RWPE2 (cell line): ENCODE results near the gene CDH4.

Source experiments
- ATAC-seq: fragments of 200-7000 bp; cut with Tn5 transposase; 3 replicates; pipeline ENCODE4 v1.9.1; 2021; ENCODE audit warnings: low read depth
- DNase-seq: peaks from one replicate; pipeline ENCODE4 v3.0.0-alpha.2; 2020; ENCODE audit warnings: low spot score
- H3K27ac ChIP-seq: fragments of 450-650 bp; 2 replicates; pipeline ENCODE4 v1.5.1; 2017; ENCODE audit warnings: mild to moderate bottlenecking; ENCODE audit not compliant: poor library complexity, severe bottlenecking
- H3K27me3 ChIP-seq: fragments of 250-450 bp; sonication (Bioruptor Pico); 2 replicates; pipeline ENCODE4 v1.5.1; 2021; ENCODE audit warnings: mild to moderate bottlenecking, moderate library complexity; ENCODE audit not compliant: insufficient read depth, poor library complexity, severe bottlenecking
- H3K36me3 ChIP-seq: fragments of 250-450 bp; sonication (Bioruptor Pico); 2 replicates; pipeline ENCODE4 v1.5.1; 2020; ENCODE audit warnings: low read depth, mild to moderate bottlenecking, moderate library complexity
- H3K4me1 ChIP-seq: fragments of 250-450 bp; sonication (Bioruptor Pico); 2 replicates; pipeline ENCODE4 v1.5.1; 2021; ENCODE audit warnings: mild to moderate bottlenecking, moderate library complexity; ENCODE audit not compliant: insufficient read depth, poor library complexity, severe bottlenecking
- H3K4me3 ChIP-seq: fragments of 250-450 bp; sonication (Bioruptor Pico); 2 replicates; pipeline ENCODE4 v1.5.1; 2021; ENCODE audit warnings: mild to moderate bottlenecking, moderate library complexity; ENCODE audit not compliant: severe bottlenecking
- H3K9me3 ChIP-seq: fragments of 250-450 bp; sonication (Bioruptor Pico); 2 replicates; pipeline ENCODE4 v1.5.1; 2021; ENCODE audit warnings: mild to moderate bottlenecking, moderate library complexity; ENCODE audit not compliant: severe bottlenecking
- TF ChIP-seq, protein P1 (sequence below): fragments of 450-650 bp; IDR thresholded peaks from one replicate; pipeline ENCODE4 v1.5.1; 2017; ENCODE audit warnings: mild to moderate bottlenecking, moderate library complexity; ENCODE audit not compliant: poor library complexity, severe bottlenecking

Gene CDH4

DNA sequence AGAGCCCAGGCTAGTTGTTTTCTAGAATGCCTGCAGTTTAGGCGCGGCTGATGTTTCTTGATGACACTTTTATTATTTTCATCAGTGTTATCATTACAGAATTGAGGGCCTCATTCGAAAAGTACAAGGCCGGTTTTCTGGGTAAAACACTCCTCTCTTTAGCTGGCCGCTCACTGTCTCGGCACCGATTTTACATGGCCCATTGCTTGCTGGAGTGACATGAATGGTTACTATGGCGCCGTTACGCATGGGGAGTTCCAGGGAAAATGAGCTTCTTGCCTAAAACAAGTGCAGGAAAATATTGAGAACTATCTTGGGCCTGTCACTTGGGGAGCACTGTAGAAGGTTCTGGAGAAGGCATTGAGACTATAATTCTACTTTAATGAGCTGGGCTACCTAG is 317.8 kb downstream of the CDH4 start:
- H3K27me3 ChIP-seq: no peaks in the 10 kb centered on the region
- no peak overlapping the region for H3K27ac ChIP-seq
- ATAC-seq: no peak
- H3K4me1 ChIP-seq: peaks cover 3% of the 10 kb centered on the region
- TF ChIP-seq, protein P1, sequence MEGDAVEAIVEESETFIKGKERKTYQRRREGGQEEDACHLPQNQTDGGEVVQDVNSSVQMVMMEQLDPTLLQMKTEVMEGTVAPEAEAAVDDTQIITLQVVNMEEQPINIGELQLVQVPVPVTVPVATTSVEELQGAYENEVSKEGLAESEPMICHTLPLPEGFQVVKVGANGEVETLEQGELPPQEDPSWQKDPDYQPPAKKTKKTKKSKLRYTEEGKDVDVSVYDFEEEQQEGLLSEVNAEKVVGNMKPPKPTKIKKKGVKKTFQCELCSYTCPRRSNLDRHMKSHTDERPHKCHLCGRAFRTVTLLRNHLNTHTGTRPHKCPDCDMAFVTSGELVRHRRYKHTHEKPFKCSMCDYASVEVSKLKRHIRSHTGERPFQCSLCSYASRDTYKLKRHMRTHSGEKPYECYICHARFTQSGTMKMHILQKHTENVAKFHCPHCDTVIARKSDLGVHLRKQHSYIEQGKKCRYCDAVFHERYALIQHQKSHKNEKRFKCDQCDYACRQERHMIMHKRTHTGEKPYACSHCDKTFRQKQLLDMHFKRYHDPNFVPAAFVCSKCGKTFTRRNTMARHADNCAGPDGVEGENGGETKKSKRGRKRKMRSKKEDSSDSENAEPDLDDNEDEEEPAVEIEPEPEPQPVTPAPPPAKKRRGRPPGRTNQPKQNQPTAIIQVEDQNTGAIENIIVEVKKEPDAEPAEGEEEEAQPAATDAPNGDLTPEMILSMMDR: no peak
- DNase-seq: no peak
- no peak overlapping the region for H3K4me3 ChIP-seq
- H3K36me3 ChIP-seq: no peaks in the 10 kb centered on the region
- H3K9me3 ChIP-seq: no peaks in the 10 kb centered on the region

- H3K4me3 ChIP-seq: no peak overlapping the region
- no peaks in the 10 kb centered on the region for H3K27me3 ChIP-seq
Observed at GRCh38 chr20:61570646-61571195, 318.7 kb downstream of the CDH4 start.

GRCh38 chr20:61571221-61571620 is 319.2 kb downstream of the CDH4 start:
- DNase-seq (no peak), ATAC-seq (no peak)
- Histone ChIP-seq H3K4me1 (peaks cover 13% of the 10 kb centered on the region), H3K4me3 (no peak overlapping the region), H3K27me3 (no peaks in the 10 kb centered on the region), H3K27ac (no peak overlapping the region), H3K9me3 (no peaks in the 10 kb centered on the region), H3K36me3 (no peaks in the 10 kb centered on the region)
- TF ChIP-seq, protein P1: no peak

More at GRCh38 chr20:61570646-61571195, 318.7 kb downstream of the CDH4 start:
- ATAC-seq (no peak), DNase-seq (no peak)
- Histone ChIP-seq H3K27ac (no peak overlapping the region), H3K4me1 (peaks cover 12% of the 10 kb centered on the region), H3K9me3 (no peaks in the 10 kb centered on the region), H3K36me3 (no peaks in the 10 kb centered on the region)
- TF ChIP-seq, protein P1: no peak

DNA sequence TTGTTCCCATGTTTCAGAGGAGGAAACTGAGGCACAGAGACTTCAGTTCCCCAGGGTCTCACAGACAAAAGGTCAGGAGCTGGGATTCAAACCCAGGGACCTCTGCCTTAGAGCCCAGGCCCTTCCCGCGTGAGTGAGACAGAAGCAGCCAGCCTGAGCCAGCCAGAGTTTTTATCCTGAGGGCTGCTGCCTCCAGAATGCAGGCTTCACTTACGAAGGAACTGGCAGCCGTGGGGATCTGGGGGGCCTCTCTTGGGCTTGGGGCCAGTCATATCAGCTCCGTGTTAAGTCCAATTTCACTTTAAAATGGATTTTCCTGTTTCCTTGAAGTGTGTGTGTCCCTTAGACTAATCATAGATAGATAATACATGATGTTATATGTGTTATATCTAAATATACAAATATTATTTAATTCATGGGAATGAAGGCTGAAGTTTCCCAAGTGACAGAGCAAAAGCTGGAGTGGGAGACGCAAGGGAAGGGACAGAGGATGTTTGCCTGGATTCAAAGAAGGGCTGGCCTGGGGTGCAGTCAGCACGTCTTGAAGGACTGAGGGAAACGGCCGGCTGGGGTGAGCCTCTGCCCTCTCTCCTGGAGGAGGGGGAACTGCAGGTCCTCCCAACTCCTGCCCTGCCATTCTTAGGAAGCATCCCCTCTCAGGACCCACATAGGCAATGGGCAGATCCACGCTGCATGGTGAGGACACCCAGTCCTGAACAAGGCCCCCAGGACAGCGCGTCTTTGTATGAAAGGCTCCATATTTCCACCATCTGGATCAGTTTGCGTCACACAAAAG is 320.1 kb downstream of the CDH4 start:
- ATAC-seq: no peak

More for the DNA sequence above, 320.1 kb downstream of the CDH4 start:
- H3K27ac ChIP-seq: no peak overlapping the region
- H3K4me3 ChIP-seq: no peak overlapping the region
- no peaks in the 10 kb centered on the region for H3K36me3 ChIP-seq
- H3K4me1 ChIP-seq: peaks cover 13% of the 10 kb centered on the region
- no peaks in the 10 kb centered on the region for H3K9me3 ChIP-seq
- DNase-seq: no peak
- H3K27me3 ChIP-seq: no peaks in the 10 kb centered on the region
- TF ChIP-seq, protein P1: no peak
